Measurements from ENCODE around the gene ASIC4. TPM values are rescaled to one million over a fixed set of nuclear protein-coding genes. Genes with fewer than 3 reads are reported as not detected.
A peak's percentile ranks its signal among the peaks of the same experiment; 100 is the strongest.

Gene ASIC4
- total RNA-seq, 1 donor from 2014 or later: not detected

DNA sequence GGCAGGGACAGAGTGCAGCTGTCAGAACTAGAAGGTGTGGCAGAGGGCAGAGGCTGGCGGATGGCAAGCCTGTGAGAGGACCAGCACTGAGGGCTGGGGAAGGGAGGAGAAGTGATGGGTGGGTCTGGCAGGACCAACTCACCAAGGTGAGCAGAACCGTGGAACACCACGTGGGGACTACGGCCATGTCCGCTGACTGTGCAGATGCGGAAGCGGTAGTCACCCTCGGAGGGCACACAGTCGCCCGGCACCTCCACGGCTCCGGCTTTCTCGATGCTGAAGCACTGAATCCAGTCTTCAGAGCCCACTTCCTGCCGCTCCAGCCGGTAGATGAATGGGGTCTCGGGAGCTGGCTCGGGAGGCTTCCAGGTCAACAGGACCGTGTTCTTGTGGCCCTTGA, 52.8 kb downstream of the ASIC4 start:
- no peak for DNase-seq (ENCODE audit: low read depth)
- no peak overlapping the region for H3K4me3 ChIP-seq (ENCODE audit: low read depth, low read length)
- TF ChIP-seq, protein P1, sequence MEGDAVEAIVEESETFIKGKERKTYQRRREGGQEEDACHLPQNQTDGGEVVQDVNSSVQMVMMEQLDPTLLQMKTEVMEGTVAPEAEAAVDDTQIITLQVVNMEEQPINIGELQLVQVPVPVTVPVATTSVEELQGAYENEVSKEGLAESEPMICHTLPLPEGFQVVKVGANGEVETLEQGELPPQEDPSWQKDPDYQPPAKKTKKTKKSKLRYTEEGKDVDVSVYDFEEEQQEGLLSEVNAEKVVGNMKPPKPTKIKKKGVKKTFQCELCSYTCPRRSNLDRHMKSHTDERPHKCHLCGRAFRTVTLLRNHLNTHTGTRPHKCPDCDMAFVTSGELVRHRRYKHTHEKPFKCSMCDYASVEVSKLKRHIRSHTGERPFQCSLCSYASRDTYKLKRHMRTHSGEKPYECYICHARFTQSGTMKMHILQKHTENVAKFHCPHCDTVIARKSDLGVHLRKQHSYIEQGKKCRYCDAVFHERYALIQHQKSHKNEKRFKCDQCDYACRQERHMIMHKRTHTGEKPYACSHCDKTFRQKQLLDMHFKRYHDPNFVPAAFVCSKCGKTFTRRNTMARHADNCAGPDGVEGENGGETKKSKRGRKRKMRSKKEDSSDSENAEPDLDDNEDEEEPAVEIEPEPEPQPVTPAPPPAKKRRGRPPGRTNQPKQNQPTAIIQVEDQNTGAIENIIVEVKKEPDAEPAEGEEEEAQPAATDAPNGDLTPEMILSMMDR (IDR thresholded peaks at IDR 0.05; ENCODE audit: insufficient read depth, low read length, poor library complexity, severe bottlenecking): no peak
- H3K36me3 ChIP-seq (ENCODE audit: control insufficient read depth, insufficient read depth, low read length): peaks cover 1% of the 10 kb centered on the region
- H3K27me3 ChIP-seq (ENCODE audit: control insufficient read depth, insufficient read depth, low read length): peaks cover 7% of the 10 kb centered on the region

DNA sequence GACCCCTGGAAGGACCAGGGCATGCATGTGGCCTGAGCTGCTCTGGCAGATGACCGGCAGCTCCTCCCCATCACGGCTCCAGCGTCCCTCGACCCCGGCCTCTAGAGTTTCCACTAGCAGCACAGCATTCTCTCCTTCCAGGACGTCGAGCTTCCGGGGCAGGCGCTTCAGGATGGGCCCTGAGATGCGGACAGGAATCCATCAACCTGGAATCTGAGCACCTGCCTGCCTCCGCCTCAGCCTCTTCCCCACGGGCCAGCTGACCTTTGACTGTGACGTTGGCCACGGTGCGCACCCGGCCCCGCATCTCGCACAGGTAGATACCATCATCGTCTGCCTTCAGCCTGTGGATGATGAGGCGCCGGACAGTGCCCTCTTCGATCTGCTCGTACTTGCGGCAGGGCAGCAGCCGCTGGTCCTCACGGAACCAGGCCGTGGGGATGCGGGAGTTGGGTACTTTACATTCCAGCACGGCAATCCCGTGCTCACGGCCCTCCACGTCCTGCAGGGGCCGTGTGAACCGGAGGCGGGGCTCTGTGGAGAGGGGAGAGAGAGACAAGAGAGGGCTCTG, 53.6 kb downstream of the ASIC4 start:
- TF ChIP-seq, protein P1 (IDR thresholded peaks at IDR 0.05; ENCODE audit: insufficient read depth, low read length, poor library complexity, severe bottlenecking): no peak
- no peak for DNase-seq (ENCODE audit: low read depth)

DNA sequence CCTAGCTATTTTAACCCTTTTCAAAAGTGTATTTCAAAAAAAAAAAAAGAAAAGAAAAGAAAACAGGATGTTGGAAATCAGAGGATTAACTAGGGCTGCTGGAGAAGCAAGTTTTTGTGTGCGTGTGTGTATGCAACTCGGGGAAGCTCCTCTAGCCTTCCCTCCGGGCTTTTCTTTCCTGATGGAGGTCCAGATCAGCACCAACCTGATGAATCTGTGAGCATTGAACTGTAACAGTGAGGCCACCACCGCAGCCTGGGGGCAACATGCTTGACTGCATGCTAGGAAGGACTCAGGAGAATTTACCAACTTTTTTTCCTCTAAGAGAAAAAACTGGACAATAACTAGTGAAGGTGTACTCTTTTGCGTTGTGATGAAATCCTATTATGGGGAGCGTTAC, 54.8 kb downstream of the ASIC4 start:
- TF ChIP-seq, protein P1 (IDR thresholded peaks at IDR 0.05; ENCODE audit: insufficient read depth, low read length, poor library complexity, severe bottlenecking): no peak
- no peak for DNase-seq (ENCODE audit: low read depth)
- H3K27me3 ChIP-seq (ENCODE audit: control insufficient read depth, insufficient read depth, low read length): no peaks in the 10 kb centered on the region
- no peak overlapping the region for H3K4me3 ChIP-seq (ENCODE audit: low read depth, low read length)
- peaks cover 1% of the 10 kb centered on the region for H3K36me3 ChIP-seq (ENCODE audit: control insufficient read depth, insufficient read depth, low read length)

More for the DNA sequence above, 53.6 kb downstream of the ASIC4 start:
- Histone ChIP-seq H3K36me3 (ENCODE audit: control insufficient read depth, insufficient read depth, low read length) (peaks cover 1% of the 10 kb centered on the region), H3K27me3 (ENCODE audit: control insufficient read depth, insufficient read depth, low read length) (peaks cover 2% of the 10 kb centered on the region), H3K4me3 (ENCODE audit: low read depth, low read length) (no peak overlapping the region)

- peak overlapping the region; percentile 73 for H3K4me3 ChIP-seq (ENCODE audit: low read depth, low read length)
- no peak for DNase-seq (ENCODE audit: low read depth)
- H3K27me3 ChIP-seq (ENCODE audit: control insufficient read depth, insufficient read depth, low read length): no peaks in the 10 kb centered on the region
- TF ChIP-seq, protein P1 (IDR thresholded peaks at IDR 0.05; ENCODE audit: insufficient read depth, low read length, poor library complexity, severe bottlenecking): no peak
- peaks cover 1% of the 10 kb centered on the region for H3K36me3 ChIP-seq (ENCODE audit: control insufficient read depth, insufficient read depth, low read length)
These were observed 55.4 kb downstream of the ASIC4 start for GRCh38 chr2:219569635-219570034.

DNA sequence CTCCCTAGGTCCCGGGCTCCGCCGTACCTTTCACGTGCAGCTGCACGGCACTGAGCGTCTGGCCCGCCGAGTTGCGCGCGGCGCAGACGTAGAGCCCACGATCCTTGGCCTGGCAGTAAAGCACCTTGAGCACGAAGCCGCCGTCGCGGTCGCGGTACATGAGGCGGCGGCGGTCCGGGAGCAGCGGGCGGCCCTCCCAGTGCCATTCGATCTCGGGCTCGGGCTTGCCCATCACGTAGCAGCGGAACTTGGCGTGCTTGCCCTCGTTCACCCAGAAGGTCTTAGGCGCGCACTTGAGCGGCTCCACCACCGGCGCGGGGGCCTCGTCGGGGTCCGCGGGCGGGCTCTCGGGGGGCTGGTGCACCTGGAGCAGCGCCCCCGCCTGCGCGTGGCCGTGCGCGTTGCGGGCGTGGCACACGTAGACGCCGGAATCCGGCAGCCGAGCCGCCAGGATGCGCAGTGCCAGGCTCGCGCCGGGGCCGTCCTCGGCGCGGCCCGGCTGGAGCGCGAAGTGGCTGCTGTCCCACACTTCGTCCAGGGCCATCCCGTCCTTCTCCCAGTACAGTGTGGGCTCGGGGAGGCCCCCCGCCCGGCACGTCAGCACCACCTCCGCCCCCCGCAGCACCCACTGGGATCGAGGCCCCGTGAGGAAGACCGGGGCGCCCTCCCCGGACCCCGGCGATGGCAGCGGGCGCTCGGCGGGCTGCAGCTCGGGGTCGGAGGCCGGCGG, 56.1 kb downstream of the ASIC4 start:
- Histone ChIP-seq H3K27me3 (ENCODE audit: control insufficient read depth, insufficient read depth, low read length) (no peaks in the 10 kb centered on the region), H3K36me3 (ENCODE audit: control insufficient read depth, insufficient read depth, low read length) (peaks cover 1% of the 10 kb centered on the region), H3K4me3 (ENCODE audit: low read depth, low read length) (peak overlapping the region; percentile 73)
- TF ChIP-seq, protein P1 (IDR thresholded peaks at IDR 0.05; ENCODE audit: insufficient read depth, low read length, poor library complexity, severe bottlenecking): no peak
- DNase-seq (ENCODE audit: low read depth): no peak

Measured in kidney epithelial cell (primary cell).